Cerebellar cortex (tissue), 1 donor: ENCODE measurements around the gene SPIB.
"Not testable (repeated sequence)": the region's sequence is repeated elsewhere in the genome, so short reads cannot be mapped to it uniquely, and the experiment has no call there.

Experiments
- DNase-seq: peaks from one replicate; pipeline ENCODE4 v3.0.0-alpha.2; 2015; ENCODE audit warnings: low spot score

Gene SPIB

DNA sequence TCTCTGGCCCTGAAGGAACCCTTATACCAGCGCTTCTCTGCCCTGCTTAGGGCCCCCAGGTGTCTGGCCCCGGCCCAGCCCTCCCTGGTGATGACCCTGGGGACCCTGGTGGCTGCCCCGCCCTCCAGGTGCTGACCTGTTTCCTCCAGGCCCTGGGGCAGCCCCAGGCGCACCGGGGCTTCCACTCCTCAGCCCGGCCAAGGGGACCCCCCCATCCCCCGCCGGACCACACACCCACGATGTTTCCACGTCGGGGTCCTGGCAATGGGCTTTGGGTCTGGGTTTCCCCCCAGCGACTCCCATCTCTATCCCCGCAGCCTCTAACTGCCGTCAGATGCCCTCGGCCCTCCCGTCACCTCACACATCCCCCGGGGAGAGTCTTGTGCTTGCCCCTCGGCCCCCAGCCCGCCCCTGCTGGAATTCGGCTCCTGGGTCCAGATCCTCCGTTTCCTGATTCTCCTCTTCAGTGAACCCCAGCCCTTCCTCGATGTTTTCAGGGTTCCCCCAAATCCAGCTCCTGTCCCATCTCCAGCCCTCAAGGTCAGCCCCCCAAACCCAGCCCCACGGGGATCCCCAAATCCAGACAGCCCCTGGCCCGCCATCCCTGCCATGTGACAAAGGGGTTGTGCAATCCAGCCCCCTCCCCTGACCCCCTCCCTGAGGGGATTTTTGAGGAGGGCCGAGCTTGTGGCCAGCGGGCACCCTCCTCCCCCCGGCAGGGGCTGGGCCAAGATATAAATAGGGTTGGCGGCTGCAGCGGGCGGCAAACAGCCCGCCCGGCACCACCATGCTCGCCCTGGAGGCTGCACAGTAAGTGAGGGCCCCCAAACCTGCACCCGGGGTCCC lies at the start of gene SPIB:
Gene SPIB (plus strand): TSS at position 763 of the 846 bp plus-strand sequence. CDS start 25 bp downstream, at position 788.
- no peak for DNase-seq

DNA sequence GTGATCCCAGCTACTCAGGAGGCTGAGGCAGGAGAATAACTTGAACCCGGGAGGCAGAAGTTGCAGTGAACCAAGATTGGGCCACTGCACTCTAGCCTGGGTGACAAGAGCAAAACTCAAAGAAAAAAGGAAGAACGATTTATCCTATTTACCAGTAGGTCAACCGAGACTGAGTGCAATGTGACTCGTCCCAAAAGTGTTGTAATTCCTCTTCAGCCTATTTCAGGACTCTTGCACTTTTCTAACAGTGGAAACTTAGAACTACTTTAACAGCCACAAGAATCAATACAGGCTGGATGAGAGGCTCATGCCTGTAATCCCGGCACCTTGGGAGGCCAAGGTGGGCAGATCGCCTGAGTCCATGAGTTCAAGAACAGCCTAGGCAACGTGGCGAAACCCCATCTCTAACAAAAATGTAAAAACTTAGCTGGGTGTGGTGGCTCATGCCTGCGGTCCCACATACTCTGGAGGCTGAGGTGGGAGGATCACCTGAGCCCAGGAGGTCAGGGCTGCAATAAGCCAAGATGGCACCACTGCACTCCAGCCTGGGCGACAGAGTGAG lies 46.7 kb upstream of the SPIB start:
- no peak for DNase-seq

GRCh38 chr19:50376166-50377050 lies 42.3 kb upstream of the SPIB start, which contains the start of gene NR1H2:
Gene NR1H2 (plus strand): TSS chr19:50376457. CDS start chr19:50377606, 1,149 bp downstream.
- peak; percentile 98 for DNase-seq

DNA sequence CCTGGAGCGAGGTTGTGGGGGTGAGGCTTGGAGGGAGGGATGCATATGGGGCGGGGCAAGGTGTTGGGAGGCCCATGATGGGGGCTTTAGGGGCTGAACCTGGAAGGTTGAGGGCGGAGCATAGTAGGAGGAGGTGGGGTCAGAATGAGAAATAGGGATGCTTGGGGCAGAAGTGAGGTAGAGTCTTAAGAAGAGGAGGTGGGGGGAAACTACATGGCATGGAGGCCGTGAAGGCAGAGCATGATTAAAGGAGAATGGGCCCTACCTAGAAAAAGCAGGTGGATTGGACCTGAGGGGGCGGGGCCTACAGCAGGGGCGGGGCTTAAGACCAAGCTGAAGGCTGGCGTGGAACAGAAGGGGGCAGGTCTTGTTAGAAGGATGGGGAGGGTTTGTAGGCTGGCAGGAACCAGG lies 41.7 kb upstream of the SPIB start:
- DNase-seq = peak; percentile 25

- DNase-seq = no peak
Measured at GRCh38 chr19:50377517-50377916, 41.2 kb upstream of the SPIB start.

- no peak for DNase-seq
Measured at GRCh38 chr19:50378169-50378862, 40.4 kb upstream of the SPIB start.

DNA sequence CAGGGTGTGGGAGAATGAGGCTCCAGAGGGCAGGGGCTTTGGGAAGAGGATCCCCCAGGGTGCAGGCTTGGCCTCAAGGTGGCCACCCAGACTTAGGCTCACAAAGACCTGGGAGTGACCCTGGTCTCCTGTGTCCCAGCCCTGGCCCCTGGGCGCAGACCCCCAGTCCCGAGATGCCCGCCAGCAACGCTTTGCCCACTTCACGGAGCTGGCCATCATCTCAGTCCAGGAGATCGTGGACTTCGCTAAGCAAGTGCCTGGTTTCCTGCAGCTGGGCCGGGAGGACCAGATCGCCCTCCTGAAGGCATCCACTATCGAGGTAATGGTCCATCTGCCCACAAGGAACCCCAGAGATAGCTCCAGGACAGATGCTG lies 39.9 kb upstream of the SPIB start:
- no peak for DNase-seq

GRCh38 chr19:50379602-50380001 lies 39.1 kb upstream of the SPIB start:
- no peak for DNase-seq

- DNase-seq = no peak
Measured at GRCh38 chr19:50380137-50380536, 38.6 kb upstream of the SPIB start.

- no peak for DNase-seq
Measured at GRCh38 chr19:50380751-50381151, 38.0 kb upstream of the SPIB start.

- DNase-seq = no peak
Measured at GRCh38 chr19:50381881-50382729, 36.6 kb upstream of the SPIB start.

DNA sequence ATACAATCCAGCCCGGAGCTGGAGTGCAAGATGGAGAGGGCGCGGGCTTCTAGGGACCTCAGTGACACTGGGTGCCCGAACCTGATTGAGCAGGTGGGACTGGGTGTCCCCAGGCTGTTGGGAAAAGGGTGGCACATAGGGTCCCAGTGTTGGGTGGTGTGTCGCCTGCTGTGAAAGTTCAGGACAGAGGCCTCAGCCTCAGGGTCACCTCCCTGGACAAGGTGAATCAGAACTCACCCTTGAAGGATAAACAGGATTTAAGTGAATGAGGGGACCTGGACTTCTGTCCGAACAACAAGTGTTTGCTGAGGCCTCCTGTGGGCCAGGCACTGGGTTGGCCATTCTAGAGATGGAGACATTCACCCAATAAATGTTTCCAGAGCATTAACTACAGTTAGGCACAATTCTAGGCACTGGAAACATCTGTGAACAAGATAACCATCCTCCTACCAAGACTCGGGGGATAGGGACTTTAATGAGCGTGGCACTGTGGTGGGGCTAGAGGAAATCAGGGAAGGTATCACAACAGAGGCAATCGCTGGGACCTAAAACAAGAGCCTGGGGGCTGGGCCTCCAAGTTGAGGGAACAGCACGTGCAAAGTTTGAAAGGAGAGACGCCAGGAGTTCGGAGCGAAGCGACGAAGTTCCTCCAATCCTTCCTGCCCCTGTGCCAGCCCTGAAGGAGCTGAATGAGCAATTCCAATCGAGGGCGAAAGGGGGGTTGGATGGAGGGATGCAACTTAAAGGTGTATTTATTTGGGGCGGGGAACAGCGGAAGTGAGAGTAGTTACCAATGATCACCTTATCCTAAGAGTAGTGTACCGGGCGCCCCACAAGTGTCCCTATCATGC lies 35.5 kb upstream of the SPIB start:
- no peak for DNase-seq

GRCh38 chr19:50383852-50384684 lies 34.7 kb upstream of the SPIB start, which contains the start of gene POLD1:
Gene POLD1 (plus strand): TSS chr19:50384347. CDS start chr19:50398852, 14,505 bp downstream.
- DNase-seq = peak; percentile 95

- no peak for DNase-seq
Measured at GRCh38 chr19:50384685-50385535, 33.8 kb upstream of the SPIB start.

DNA sequence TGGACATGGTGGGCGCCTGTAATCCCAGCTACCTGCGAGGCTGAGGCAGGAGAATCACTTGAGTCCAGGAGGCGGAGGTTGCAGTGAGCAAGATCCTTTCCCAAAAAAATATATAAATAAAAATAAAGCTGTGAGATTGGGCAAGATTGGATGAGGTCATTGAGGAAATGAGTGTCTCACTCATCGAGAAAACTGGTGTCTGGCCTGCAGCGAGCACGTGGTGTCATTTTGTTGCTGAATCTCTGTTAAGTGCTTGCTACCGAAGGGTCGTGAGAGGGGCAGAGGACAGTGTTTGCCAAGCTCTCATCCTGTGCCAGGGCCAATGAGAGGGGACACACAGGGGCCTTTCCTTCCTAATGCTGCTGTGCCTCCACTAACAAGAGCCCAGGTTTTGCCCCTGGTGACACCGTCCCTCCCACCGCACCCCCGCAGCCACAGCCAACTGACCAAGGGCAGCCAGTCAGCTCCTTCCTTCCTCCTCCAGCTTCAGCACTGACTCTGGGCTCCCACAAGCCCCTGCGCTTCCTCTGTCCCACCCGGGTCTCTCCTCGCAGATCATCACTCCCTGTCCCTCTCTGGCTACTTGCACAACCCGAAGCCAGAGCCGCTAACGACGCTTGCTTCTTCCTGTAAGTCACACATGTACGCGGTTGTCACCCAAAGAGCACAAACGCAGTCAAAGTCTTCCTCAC lies 31.4 kb upstream of the SPIB start:
- DNase-seq = no peak

DNA sequence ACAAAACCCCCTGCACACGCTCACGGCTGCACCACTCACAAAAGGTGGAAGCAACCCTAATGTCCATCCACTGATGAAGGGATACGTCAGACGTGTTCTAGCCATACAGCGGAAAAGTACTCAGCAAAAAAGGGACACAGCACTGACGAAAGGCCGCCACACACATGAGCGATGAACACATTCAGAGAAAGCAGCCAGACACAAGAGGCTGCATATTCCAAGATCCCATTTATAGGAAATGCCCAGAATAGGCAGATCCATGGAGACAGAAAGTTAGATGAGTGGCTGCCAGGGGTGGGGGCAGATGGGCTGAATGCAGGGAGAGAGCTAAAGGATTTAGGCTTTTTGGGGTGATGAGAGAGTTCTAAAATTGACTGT lies 30.9 kb upstream of the SPIB start:
- DNase-seq = no peak

GRCh38 chr19:50390295-50390694 lies 28.4 kb upstream of the SPIB start:
- not testable (repeated sequence) for DNase-seq
